Measurements from ENCODE around the gene EEPD1. TPM values are rescaled to one million over a fixed set of nuclear protein-coding genes. Genes with fewer than 3 reads are reported as not detected.

The EEPD1 gene
- polyA plus RNA-seq, 3 donors from 2014 or later = 1.3 to 4.4 (median 2.1) TPM

- H3K36me3 Mint-ChIP-seq = no peaks in the 10 kb centered on the region
- no peak overlapping the region for H3K4me3 Mint-ChIP-seq
- no peaks in the 10 kb centered on the region for H3K9me3 Mint-ChIP-seq
- no peak for DNase-seq
- H3K27ac Mint-ChIP-seq = no peak overlapping the region
- H3K4me1 Mint-ChIP-seq = no peaks in the 10 kb centered on the region
- peaks cover 2 to 7% (median 3%) of the 10 kb centered on the region in 3 donors for H3K27me3 Mint-ChIP-seq (ENCODE audit: low read depth in 3 of 3)
Observed at GRCh38 chr7:36180121-36180520, 27.1 kb downstream of the EEPD1 start.

GRCh38 chr7:36181668-36182067, 28.6 kb downstream of the EEPD1 start:
- H3K9me3 Mint-ChIP-seq = no peaks in the 10 kb centered on the region
- H3K27ac Mint-ChIP-seq = no peak overlapping the region
- no peak for DNase-seq
- no peaks in the 10 kb centered on the region for H3K4me1 Mint-ChIP-seq
- peaks cover 2 to 6% (median 3%) of the 10 kb centered on the region in 3 donors for H3K27me3 Mint-ChIP-seq (ENCODE audit: low read depth in 3 of 3)
- no peak overlapping the region for H3K4me3 Mint-ChIP-seq
- H3K36me3 Mint-ChIP-seq = no peaks in the 10 kb centered on the region

GRCh38 chr7:36182854-36183604, 30.0 kb downstream of the EEPD1 start:
- peaks cover 0 to 6% (median 3%) of the 10 kb centered on the region in 3 donors for H3K27me3 Mint-ChIP-seq (ENCODE audit: low read depth in 3 of 3)
- no peak overlapping the region for H3K4me3 Mint-ChIP-seq
- no peaks in the 10 kb centered on the region for H3K9me3 Mint-ChIP-seq
- H3K27ac Mint-ChIP-seq = no peak overlapping the region
- DNase-seq = no peak
- no peaks in the 10 kb centered on the region for H3K4me1 Mint-ChIP-seq
- no peaks in the 10 kb centered on the region for H3K36me3 Mint-ChIP-seq

GRCh38 chr7:36185092-36185491, 32.0 kb downstream of the EEPD1 start:
- H3K4me1 Mint-ChIP-seq = no peaks in the 10 kb centered on the region
- no peak for DNase-seq
- no peak overlapping the region for H3K27ac Mint-ChIP-seq
- no peak overlapping the region for H3K4me3 Mint-ChIP-seq
- H3K9me3 Mint-ChIP-seq = no peaks in the 10 kb centered on the region
- H3K36me3 Mint-ChIP-seq = no peaks in the 10 kb centered on the region
- H3K27me3 Mint-ChIP-seq (ENCODE audit: low read depth in 3 of 3) = peaks cover 0 to 7% (median 6%) of the 10 kb centered on the region in 3 donors

GRCh38 chr7:36185756-36186155, 32.7 kb downstream of the EEPD1 start:
- no peak overlapping the region for H3K4me3 Mint-ChIP-seq
- no peak for DNase-seq
- no peaks in the 10 kb centered on the region for H3K36me3 Mint-ChIP-seq
- H3K27me3 Mint-ChIP-seq (ENCODE audit: low read depth in 3 of 3) = peaks cover 0 to 7% (median 6%) of the 10 kb centered on the region in 3 donors
- H3K9me3 Mint-ChIP-seq = no peaks in the 10 kb centered on the region
- no peaks in the 10 kb centered on the region for H3K4me1 Mint-ChIP-seq
- H3K27ac Mint-ChIP-seq = no peak overlapping the region

GRCh38 chr7:36186359-36187121, 33.5 kb downstream of the EEPD1 start:
- Mint-ChIP-seq H3K9me3 (no peaks in the 10 kb centered on the region), H3K4me3 (no peak overlapping the region), H3K4me1 (no peaks in the 10 kb centered on the region), H3K36me3 (no peaks in the 10 kb centered on the region), H3K27ac (no peak overlapping the region), H3K27me3 (ENCODE audit: low read depth in 3 of 3) (peaks cover 0 to 7% (median 0%) of the 10 kb centered on the region in 3 donors)
- no peak for DNase-seq

- Mint-ChIP-seq H3K4me1 (no peaks in the 10 kb centered on the region), H3K4me3 (no peak overlapping the region), H3K36me3 (no peaks in the 10 kb centered on the region), H3K27me3 (ENCODE audit: low read depth in 3 of 3) (peaks cover 0 to 5% (median 3%) of the 10 kb centered on the region in 3 donors), H3K9me3 (no peaks in the 10 kb centered on the region), H3K27ac (no peak overlapping the region)
- no peak for DNase-seq
Observed at GRCh38 chr7:36188266-36188665, 35.2 kb downstream of the EEPD1 start.

- no peaks in the 10 kb centered on the region for H3K9me3 Mint-ChIP-seq
- peaks cover 0 to 5% (median 3%) of the 10 kb centered on the region in 3 donors for H3K27me3 Mint-ChIP-seq (ENCODE audit: low read depth in 3 of 3)
- no peaks in the 10 kb centered on the region for H3K36me3 Mint-ChIP-seq
- no peak overlapping the region for H3K27ac Mint-ChIP-seq
- H3K4me3 Mint-ChIP-seq = no peak overlapping the region
- no peak for DNase-seq
- no peaks in the 10 kb centered on the region for H3K4me1 Mint-ChIP-seq
Observed at GRCh38 chr7:36188906-36189305, 35.9 kb downstream of the EEPD1 start.

- Mint-ChIP-seq H3K9me3 (no peaks in the 10 kb centered on the region), H3K27me3 (ENCODE audit: low read depth in 3 of 3) (peaks cover 0 to 5% (median 3%) of the 10 kb centered on the region in 3 donors), H3K4me1 (no peaks in the 10 kb centered on the region), H3K27ac (no peak overlapping the region), H3K4me3 (no peak overlapping the region), H3K36me3 (no peaks in the 10 kb centered on the region)
- no peak for DNase-seq
Observed at GRCh38 chr7:36190447-36191291, 37.6 kb downstream of the EEPD1 start.

- Mint-ChIP-seq H3K4me1 (no peaks in the 10 kb centered on the region), H3K27ac (no peak overlapping the region), H3K36me3 (no peaks in the 10 kb centered on the region), H3K27me3 (ENCODE audit: low read depth in 3 of 3) (peaks cover 0 to 5% (median 3%) of the 10 kb centered on the region in 3 donors), H3K9me3 (no peaks in the 10 kb centered on the region), H3K4me3 (no peak overlapping the region)
- DNase-seq = no peak
Observed at GRCh38 chr7:36191292-36191920, 38.4 kb downstream of the EEPD1 start.

GRCh38 chr7:36192053-36192824, 39.2 kb downstream of the EEPD1 start:
- Mint-ChIP-seq H3K27ac (no peak overlapping the region), H3K4me1 (no peaks in the 10 kb centered on the region), H3K27me3 (ENCODE audit: low read depth in 3 of 3) (peaks cover 0 to 5% (median 3%) of the 10 kb centered on the region in 3 donors), H3K9me3 (no peaks in the 10 kb centered on the region), H3K4me3 (no peak overlapping the region), H3K36me3 (no peaks in the 10 kb centered on the region)
- no peak for DNase-seq

GRCh38 chr7:36192877-36193276, 39.8 kb downstream of the EEPD1 start:
- H3K27ac Mint-ChIP-seq = no peak overlapping the region

GRCh38 chr7:36198854-36199266, 45.8 kb downstream of the EEPD1 start:
- Mint-ChIP-seq H3K4me3 (no peak overlapping the region), H3K9me3 (no peaks in the 10 kb centered on the region), H3K4me1 (peaks cover 0 to 3% of the 10 kb centered on the region in 2 donors), H3K27me3 (ENCODE audit: low read depth in 3 of 3) (peaks cover 0 to 3% (median 2%) of the 10 kb centered on the region in 3 donors), H3K27ac (no peak overlapping the region), H3K36me3 (no peaks in the 10 kb centered on the region)
- DNase-seq = no peak

More at GRCh38 chr7:36192877-36193276, 39.8 kb downstream of the EEPD1 start:
- H3K27me3 Mint-ChIP-seq (ENCODE audit: low read depth in 3 of 3) = peaks cover 0 to 5% (median 3%) of the 10 kb centered on the region in 3 donors
- no peaks in the 10 kb centered on the region for H3K4me1 Mint-ChIP-seq
- no peak for DNase-seq
- H3K4me3 Mint-ChIP-seq = no peak overlapping the region
- no peaks in the 10 kb centered on the region for H3K9me3 Mint-ChIP-seq
- no peaks in the 10 kb centered on the region for H3K36me3 Mint-ChIP-seq
